ENCODE measurements around the gene COMMD1. TPM values are rescaled to one million over a fixed set of nuclear protein-coding genes. Genes with fewer than 3 reads are reported as not detected.

COMMD1 gene
- polyA plus RNA-seq, 1 donor from 2014 or later, result 69.1 TPM

DNA sequence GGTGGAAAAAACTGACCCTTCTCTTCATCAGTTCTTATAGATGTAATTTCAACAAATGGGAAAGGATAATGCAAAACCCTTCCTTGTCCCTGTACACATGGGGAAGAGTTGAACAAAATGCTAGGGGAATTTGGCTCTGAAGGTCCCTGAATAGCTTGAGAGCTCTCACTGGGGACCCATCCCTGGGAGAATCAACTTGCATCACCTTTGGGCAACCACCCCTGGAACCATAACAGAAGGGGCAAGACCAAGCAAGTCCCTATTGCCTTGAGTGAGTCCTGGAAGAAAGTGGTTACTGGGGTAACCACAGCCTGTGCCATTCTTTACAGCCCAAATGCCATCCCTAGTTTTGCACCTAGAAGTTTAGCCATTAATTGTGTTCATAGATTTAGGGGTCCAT is 238.2 kb downstream of the COMMD1 start:
- H3K9me2 ChIP-seq (ENCODE audit: insufficient read depth, low read length), result no peaks in the 10 kb centered on the region
- H3F3A ChIP-seq (ENCODE audit: insufficient read depth, low read length, poor library complexity, severe bottlenecking), result no peaks in the 10 kb centered on the region
- H3K9me3 ChIP-seq (ENCODE audit: low read length), result no peaks in the 10 kb centered on the region
- no peak overlapping the region for H3K27ac ChIP-seq (ENCODE audit: low read length)
- H4K20me1 ChIP-seq (ENCODE audit: insufficient read depth), result no peaks in the 10 kb centered on the region
- no peaks in the 10 kb centered on the region for H3K36me3 ChIP-seq (ENCODE audit: insufficient read depth, low read length)
- H3K9ac ChIP-seq (ENCODE audit: low read length), result no peak overlapping the region
- no peaks in the 10 kb centered on the region for H3K27me3 ChIP-seq (ENCODE audit: insufficient read depth, low read depth, low read length)
- TF ChIP-seq, protein P1, sequence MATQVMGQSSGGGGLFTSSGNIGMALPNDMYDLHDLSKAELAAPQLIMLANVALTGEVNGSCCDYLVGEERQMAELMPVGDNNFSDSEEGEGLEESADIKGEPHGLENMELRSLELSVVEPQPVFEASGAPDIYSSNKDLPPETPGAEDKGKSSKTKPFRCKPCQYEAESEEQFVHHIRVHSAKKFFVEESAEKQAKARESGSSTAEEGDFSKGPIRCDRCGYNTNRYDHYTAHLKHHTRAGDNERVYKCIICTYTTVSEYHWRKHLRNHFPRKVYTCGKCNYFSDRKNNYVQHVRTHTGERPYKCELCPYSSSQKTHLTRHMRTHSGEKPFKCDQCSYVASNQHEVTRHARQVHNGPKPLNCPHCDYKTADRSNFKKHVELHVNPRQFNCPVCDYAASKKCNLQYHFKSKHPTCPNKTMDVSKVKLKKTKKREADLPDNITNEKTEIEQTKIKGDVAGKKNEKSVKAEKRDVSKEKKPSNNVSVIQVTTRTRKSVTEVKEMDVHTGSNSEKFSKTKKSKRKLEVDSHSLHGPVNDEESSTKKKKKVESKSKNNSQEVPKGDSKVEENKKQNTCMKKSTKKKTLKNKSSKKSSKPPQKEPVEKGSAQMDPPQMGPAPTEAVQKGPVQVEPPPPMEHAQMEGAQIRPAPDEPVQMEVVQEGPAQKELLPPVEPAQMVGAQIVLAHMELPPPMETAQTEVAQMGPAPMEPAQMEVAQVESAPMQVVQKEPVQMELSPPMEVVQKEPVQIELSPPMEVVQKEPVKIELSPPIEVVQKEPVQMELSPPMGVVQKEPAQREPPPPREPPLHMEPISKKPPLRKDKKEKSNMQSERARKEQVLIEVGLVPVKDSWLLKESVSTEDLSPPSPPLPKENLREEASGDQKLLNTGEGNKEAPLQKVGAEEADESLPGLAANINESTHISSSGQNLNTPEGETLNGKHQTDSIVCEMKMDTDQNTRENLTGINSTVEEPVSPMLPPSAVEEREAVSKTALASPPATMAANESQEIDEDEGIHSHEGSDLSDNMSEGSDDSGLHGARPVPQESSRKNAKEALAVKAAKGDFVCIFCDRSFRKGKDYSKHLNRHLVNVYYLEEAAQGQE (IDR thresholded peaks at IDR 0.05; ENCODE audit: borderline replicate concordance), result no peak
- TF ChIP-seq, protein P2, sequence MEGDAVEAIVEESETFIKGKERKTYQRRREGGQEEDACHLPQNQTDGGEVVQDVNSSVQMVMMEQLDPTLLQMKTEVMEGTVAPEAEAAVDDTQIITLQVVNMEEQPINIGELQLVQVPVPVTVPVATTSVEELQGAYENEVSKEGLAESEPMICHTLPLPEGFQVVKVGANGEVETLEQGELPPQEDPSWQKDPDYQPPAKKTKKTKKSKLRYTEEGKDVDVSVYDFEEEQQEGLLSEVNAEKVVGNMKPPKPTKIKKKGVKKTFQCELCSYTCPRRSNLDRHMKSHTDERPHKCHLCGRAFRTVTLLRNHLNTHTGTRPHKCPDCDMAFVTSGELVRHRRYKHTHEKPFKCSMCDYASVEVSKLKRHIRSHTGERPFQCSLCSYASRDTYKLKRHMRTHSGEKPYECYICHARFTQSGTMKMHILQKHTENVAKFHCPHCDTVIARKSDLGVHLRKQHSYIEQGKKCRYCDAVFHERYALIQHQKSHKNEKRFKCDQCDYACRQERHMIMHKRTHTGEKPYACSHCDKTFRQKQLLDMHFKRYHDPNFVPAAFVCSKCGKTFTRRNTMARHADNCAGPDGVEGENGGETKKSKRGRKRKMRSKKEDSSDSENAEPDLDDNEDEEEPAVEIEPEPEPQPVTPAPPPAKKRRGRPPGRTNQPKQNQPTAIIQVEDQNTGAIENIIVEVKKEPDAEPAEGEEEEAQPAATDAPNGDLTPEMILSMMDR (IDR thresholded peaks at IDR 0.05; ENCODE audit: poor library complexity, severe bottlenecking), result no peak
- TF ChIP-seq MXI1 (conservative IDR thresholded peaks at IDR 0.05; ENCODE audit: poor library complexity, severe bottlenecking) (no peak), EZH2 (IDR thresholded peaks at IDR 0.05; ENCODE audit: borderline replicate concordance, insufficient read depth, low read length, poor library complexity, severe bottlenecking) (no peak), RAD21 (conservative IDR thresholded peaks at IDR 0.05) (no peak), EP300 (conservative IDR thresholded peaks at IDR 0.05; ENCODE audit: poor library complexity, severe bottlenecking) (no peak), POLR2AphosphoS5 (IDR thresholded peaks at IDR 0.05) (no peak), TAF1 (IDR thresholded peaks at IDR 0.05; ENCODE audit: low read depth) (no peak), SMC3 (conservative IDR thresholded peaks at IDR 0.05; ENCODE audit: poor library complexity) (no peak)
- H2AFZ ChIP-seq (ENCODE audit: low read depth, low read length), result no peak overlapping the region
- no peak overlapping the region for H3K4me2 ChIP-seq (ENCODE audit: low read length)
- H3K79me2 ChIP-seq (replicated peaks; ENCODE audit: insufficient read depth, low read length), result no peaks in the 10 kb centered on the region
- no peak overlapping the region for H3K4me3 ChIP-seq (ENCODE audit: low read length)

DNA sequence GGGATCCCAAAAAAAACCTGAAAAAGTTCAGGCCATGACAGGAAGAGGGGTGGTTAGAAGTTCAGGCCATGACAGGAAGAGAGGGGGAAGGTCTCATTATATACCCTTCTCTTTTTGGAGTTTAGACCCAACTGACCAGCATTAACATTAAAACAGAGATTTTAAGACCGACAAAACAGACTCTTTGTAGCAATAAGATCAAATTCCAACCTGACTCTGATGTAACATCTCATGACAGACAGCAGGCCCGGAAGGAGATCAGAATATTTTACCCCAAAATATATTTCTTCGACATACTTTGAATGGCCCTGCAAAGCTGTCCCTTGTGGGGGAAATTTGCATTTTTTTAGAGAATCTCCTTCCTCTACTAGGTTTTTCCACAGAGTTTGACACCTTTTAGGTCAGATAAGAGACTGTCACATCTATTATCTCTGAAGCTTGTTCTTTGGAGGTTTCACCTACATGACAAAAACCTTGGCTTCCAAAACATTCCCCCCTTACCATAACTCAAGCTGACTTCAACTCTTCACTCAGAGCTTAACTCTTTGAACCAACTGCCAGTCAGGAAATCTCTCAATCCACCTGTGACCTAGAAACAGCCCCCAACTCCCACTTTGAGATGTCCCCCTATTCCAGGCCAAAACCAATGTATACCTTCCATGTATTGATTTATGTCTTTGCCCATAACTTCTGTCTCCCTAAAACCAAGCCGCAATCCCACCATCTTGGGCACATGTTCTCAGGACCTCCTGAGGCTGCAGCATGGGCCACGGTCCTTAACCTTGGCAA is 239.4 kb downstream of the COMMD1 start:
- H3K36me3 ChIP-seq (ENCODE audit: insufficient read depth, low read length), result no peaks in the 10 kb centered on the region
- H3F3A ChIP-seq (ENCODE audit: insufficient read depth, low read length, poor library complexity, severe bottlenecking), result no peaks in the 10 kb centered on the region
- no peaks in the 10 kb centered on the region for H3K79me2 ChIP-seq (replicated peaks; ENCODE audit: insufficient read depth, low read length)
- H3K9me3 ChIP-seq (ENCODE audit: low read length), result no peaks in the 10 kb centered on the region
- H3K9ac ChIP-seq (ENCODE audit: low read length), result no peak overlapping the region
- no peaks in the 10 kb centered on the region for H3K27me3 ChIP-seq (ENCODE audit: insufficient read depth, low read depth, low read length)
- H3K27ac ChIP-seq (ENCODE audit: low read length), result no peak overlapping the region
- TF ChIP-seq, protein P1 (IDR thresholded peaks at IDR 0.05; ENCODE audit: borderline replicate concordance), result no peak
- TF ChIP-seq RAD21 (conservative IDR thresholded peaks at IDR 0.05) (no peak), EZH2 (IDR thresholded peaks at IDR 0.05; ENCODE audit: borderline replicate concordance, insufficient read depth, low read length, poor library complexity, severe bottlenecking) (no peak), SMC3 (conservative IDR thresholded peaks at IDR 0.05; ENCODE audit: poor library complexity) (no peak)
- TF ChIP-seq, protein P2 (IDR thresholded peaks at IDR 0.05; ENCODE audit: poor library complexity, severe bottlenecking), result no peak
- H3K4me3 ChIP-seq (ENCODE audit: low read length), result no peak overlapping the region
- no peaks in the 10 kb centered on the region for H4K20me1 ChIP-seq (ENCODE audit: insufficient read depth)
- no peak overlapping the region for H2AFZ ChIP-seq (ENCODE audit: low read depth, low read length)
- no peak overlapping the region for H3K4me2 ChIP-seq (ENCODE audit: low read length)
- no peaks in the 10 kb centered on the region for H3K9me2 ChIP-seq (ENCODE audit: insufficient read depth, low read length)
